SH-SY5Y (cell line): Measurements from ENCODE around the gene ZSCAN22.

Source experiments
- GATA2 ChIP-seq: IDR thresholded peaks from 2 replicates; pipeline ENCODE4 v1.6.1; 2011; ENCODE audit warnings: mild to moderate bottlenecking, low read depth, low read length
- GATA3 ChIP-seq: IDR thresholded peaks from 2 replicates; pipeline ENCODE4 v1.6.1; 2011; ENCODE audit warnings: low read depth, mild to moderate bottlenecking, low read length, moderate library complexity

GRCh38 chr19:58336216-58336615 lies 9.4 kb downstream of the ZSCAN22 start:
- no peak for TF ChIP-seq GATA2
- no peak for TF ChIP-seq GATA3
